Osteocyte (in vitro differentiated cells): ENCODE measurements around the gene TAOK2. TPM values are rescaled to one million over a fixed set of nuclear protein-coding genes. Genes with fewer than 3 reads are reported as not detected.

ENCODE experiments used
- DNase-seq: peaks from one replicate; pipeline ENCODE4 v3.0.0; 2021; ENCODE audit warnings: mixed read lengths; ENCODE audit not compliant: unreplicated experiment; ENCODE audit errors: extremely low spot score
- H3K27ac Mint-ChIP-seq: one replicate; pipeline ENCODE4 v1.8.0; 2021; ENCODE audit warnings: mild to moderate bottlenecking, mixed read lengths; ENCODE audit not compliant: unreplicated experiment
- H3K27me3 Mint-ChIP-seq: one replicate; pipeline ENCODE4 v1.8.0; 2021; ENCODE audit warnings: mixed read lengths; ENCODE audit not compliant: unreplicated experiment
- H3K36me3 Mint-ChIP-seq: one replicate; pipeline ENCODE4 v1.8.0; 2021; ENCODE audit warnings: mixed read lengths; ENCODE audit not compliant: unreplicated experiment
- H3K4me1 Mint-ChIP-seq: one replicate; pipeline ENCODE4 v1.8.0; 2021; ENCODE audit warnings: mixed read lengths; ENCODE audit not compliant: unreplicated experiment
- H3K4me3 Mint-ChIP-seq: one replicate; pipeline ENCODE4 v1.8.0; 2021; ENCODE audit warnings: mild to moderate bottlenecking, moderate library complexity, mixed read lengths; ENCODE audit not compliant: unreplicated experiment
- H3K9me3 Mint-ChIP-seq: one replicate; pipeline ENCODE4 v1.8.0; 2021; ENCODE audit warnings: mixed read lengths; ENCODE audit not compliant: unreplicated experiment
- CTCF ChIP-seq: fragments of 200-600 bp; sonication (generic); IDR thresholded peaks from 2 replicates; pipeline ENCODE4 v1.5.0; 2021; ENCODE audit warnings: antibody characterized with exemption, mild to moderate bottlenecking, moderate library complexity
- total RNA-seq: library from RNA; stranded (reverse); gene quantifications from 2 replicates; pipeline ENCODE4 v1.2.1, GENCODE V29; 2021

TAOK2 gene
- total RNA-seq, 1 donor from 2014 or later, result 48.8 TPM

GRCh38 chr16:29982560-29983419, 9.1 kb downstream of the TAOK2 start:
- no peaks in the 10 kb centered on the region for H3K9me3 Mint-ChIP-seq
- DNase-seq, result no peak
- H3K4me3 Mint-ChIP-seq, result no peak overlapping the region
- peaks cover 54% of the 10 kb centered on the region for H3K36me3 Mint-ChIP-seq
- H3K27ac Mint-ChIP-seq, result peak overlapping the region; percentile 11
- no peaks in the 10 kb centered on the region for H3K4me1 Mint-ChIP-seq
- no peak for TF ChIP-seq CTCF
- no peaks in the 10 kb centered on the region for H3K27me3 Mint-ChIP-seq

DNA sequence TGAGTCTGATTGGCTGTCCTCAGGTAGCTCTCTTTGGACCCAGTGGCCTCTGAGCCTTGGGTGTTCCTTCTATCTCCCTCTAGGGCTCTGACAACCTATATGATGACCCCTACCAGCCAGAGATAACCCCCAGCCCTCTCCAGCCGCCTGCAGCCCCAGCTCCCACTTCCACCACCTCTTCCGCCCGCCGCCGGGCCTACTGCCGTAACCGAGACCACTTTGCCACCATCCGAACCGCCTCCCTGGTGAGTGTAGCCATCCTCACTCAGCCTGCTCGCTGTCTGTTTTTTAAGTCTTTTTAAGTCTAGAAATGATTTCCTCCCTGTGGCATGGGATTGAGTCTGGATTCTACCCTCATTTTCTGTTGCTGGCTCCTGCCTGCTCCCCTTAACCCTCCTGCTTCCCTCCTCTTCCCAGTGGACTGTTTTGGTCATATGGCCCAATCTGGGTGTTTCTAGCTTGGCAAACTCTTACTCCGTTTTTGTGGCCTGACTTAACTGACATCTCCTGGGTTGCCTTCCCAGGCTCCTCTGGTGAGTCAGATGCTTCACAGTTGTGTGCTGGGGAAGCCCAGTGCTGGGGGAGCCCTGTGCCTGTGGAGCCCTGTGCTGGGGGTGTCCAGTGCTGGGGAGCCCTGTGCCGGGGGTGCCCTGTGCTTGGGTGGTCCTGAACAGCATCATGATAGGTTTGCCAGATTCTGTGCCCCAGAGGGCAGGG, 9.9 kb downstream of the TAOK2 start:
- Mint-ChIP-seq H3K36me3 (peaks cover 60% of the 10 kb centered on the region), H3K4me3 (no peak overlapping the region), H3K4me1 (no peaks in the 10 kb centered on the region), H3K27ac (no peak overlapping the region), H3K27me3 (no peaks in the 10 kb centered on the region), H3K9me3 (no peaks in the 10 kb centered on the region)
- no peak for TF ChIP-seq CTCF
- DNase-seq, result no peak

DNA sequence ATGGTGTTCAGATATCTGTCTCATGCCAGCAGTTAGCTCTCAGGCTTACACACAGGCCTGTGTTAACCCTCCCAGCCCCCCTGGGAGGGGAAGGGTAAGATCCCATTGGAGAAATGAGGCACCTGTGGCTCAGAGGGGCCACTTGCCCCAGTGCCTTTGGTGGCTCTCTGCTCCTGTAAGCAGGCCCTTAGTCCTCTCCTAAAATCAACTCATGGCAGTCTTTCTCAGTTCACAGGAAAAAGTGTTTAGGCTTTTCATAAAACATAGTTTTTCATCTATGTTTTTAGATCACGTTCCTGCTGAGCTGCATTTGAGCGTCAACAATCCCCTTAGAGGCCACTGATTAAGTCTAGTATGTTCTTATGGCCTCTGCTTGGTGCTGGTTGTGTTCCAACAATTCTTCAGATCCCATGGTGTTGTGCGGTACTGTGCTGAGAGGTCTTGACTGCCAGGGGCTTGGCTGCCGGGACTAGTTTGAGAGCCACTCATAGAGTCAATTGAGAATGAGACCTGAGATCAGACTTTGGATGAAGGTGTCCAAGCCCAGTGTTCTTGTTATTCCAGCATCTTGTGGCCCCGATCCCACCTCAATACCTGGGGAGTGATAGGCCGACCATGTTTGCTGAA, 10.6 kb downstream of the TAOK2 start:
- H3K4me3 Mint-ChIP-seq, result no peak overlapping the region
- H3K27me3 Mint-ChIP-seq, result no peaks in the 10 kb centered on the region
- no peak overlapping the region for H3K27ac Mint-ChIP-seq
- H3K9me3 Mint-ChIP-seq, result no peaks in the 10 kb centered on the region
- TF ChIP-seq CTCF, result no peak
- H3K36me3 Mint-ChIP-seq, result peaks cover 58% of the 10 kb centered on the region
- H3K4me1 Mint-ChIP-seq, result no peaks in the 10 kb centered on the region
- DNase-seq, result no peak

GRCh38 chr16:29984764-29985147, 11.1 kb downstream of the TAOK2 start:
- no peak for DNase-seq
- Mint-ChIP-seq H3K36me3 (peaks cover 53% of the 10 kb centered on the region), H3K9me3 (no peaks in the 10 kb centered on the region), H3K4me3 (no peak overlapping the region), H3K4me1 (no peaks in the 10 kb centered on the region), H3K27ac (no peak overlapping the region), H3K27me3 (no peaks in the 10 kb centered on the region)
- no peak for TF ChIP-seq CTCF

- DNase-seq, result no peak
- H3K4me3 Mint-ChIP-seq, result no peak overlapping the region
- H3K27me3 Mint-ChIP-seq, result no peaks in the 10 kb centered on the region
- H3K4me1 Mint-ChIP-seq, result no peaks in the 10 kb centered on the region
- no peak overlapping the region for H3K27ac Mint-ChIP-seq
- no peak for TF ChIP-seq CTCF
- H3K36me3 Mint-ChIP-seq, result peaks cover 53% of the 10 kb centered on the region
- H3K9me3 Mint-ChIP-seq, result no peaks in the 10 kb centered on the region
Observed at GRCh38 chr16:29985271-29985811, 11.7 kb downstream of the TAOK2 start.
